ENCODE data around the gene DCHS1.

DCHS1 gene

GRCh38 chr11:6588018-6588417 is 67.6 kb downstream of the DCHS1 start:
- Histone ChIP-seq H3K27me3 (ENCODE audit: control insufficient read depth, insufficient read depth, low read length) (no peaks in the 10 kb centered on the region), H3K27ac (ENCODE audit: low read length) (no peak overlapping the region), H3K9me3 (ENCODE audit: control insufficient read depth, low read depth, low read length) (peaks cover 12% of the 10 kb centered on the region), H3K36me3 (ENCODE audit: control insufficient read depth, low read depth, low read length) (no peaks in the 10 kb centered on the region), H3K9ac (ENCODE audit: low read length) (no peak overlapping the region), H3K4me3 (ENCODE audit: low read length) (no peak overlapping the region), H3K4me1 (ENCODE audit: control insufficient read depth, low read depth, low read length) (no peaks in the 10 kb centered on the region)

- peaks cover 12% of the 10 kb centered on the region for H3K9me3 ChIP-seq (ENCODE audit: control insufficient read depth, low read depth, low read length)
- H3K27me3 ChIP-seq (ENCODE audit: control insufficient read depth, insufficient read depth, low read length): no peaks in the 10 kb centered on the region
- no peaks in the 10 kb centered on the region for H3K36me3 ChIP-seq (ENCODE audit: control insufficient read depth, low read depth, low read length)
- no peak overlapping the region for H3K9ac ChIP-seq (ENCODE audit: low read length)
- H3K4me3 ChIP-seq (ENCODE audit: low read length): no peak overlapping the region
- no peaks in the 10 kb centered on the region for H3K4me1 ChIP-seq (ENCODE audit: control insufficient read depth, low read depth, low read length)
- H3K27ac ChIP-seq (ENCODE audit: low read length): no peak overlapping the region
Measured at GRCh38 chr11:6587360-6587953, 68.2 kb downstream of the DCHS1 start.

DNA sequence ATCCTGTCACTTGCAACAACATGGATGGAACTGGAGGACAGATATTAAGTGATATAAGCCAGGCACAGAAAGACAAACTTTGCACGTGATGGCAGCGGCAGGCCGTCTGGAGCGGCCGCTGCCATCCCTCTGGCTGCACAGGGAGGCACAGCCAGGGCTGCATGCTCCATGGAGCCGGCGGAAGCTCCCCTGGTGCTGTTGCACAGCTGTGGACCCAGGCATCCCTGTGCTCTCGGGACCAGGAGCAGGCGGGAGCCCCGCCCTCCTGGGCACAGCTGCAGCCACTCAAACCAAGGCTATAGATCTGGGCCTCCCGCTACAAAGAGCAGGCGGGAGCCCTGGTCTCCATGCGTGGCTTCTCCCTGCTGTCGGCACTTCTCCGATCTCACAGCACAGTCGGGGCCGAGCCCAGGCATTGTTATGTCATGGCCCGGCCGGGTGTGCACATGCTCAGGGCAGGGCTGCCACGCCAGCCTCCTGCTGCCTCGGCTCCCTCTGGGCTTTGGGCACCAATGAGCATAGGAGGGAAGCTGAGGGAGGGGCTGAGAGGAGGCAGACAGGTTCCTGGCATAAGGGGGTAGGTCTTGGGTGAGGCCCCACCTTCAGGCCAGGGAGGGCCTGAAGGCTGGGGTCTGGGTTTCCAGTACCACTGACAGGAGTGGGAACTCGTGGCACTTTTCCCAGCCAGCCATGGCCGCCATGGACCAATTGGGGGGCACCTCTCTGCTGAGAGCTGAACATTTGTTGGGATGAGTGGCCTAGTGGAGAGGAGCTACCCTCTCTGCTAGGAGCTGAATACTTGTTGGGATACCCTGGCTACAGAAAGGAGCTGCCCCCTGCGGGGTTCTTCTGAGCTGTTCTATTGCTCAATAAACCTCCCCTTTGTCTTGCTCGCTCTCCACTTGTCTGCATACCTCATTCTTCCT is 68.9 kb downstream of the DCHS1 start:
- H3K4me3 ChIP-seq (ENCODE audit: low read length): no peak overlapping the region
- H3K9ac ChIP-seq (ENCODE audit: low read length): no peak overlapping the region
- H3K27me3 ChIP-seq (ENCODE audit: control insufficient read depth, insufficient read depth, low read length): no peaks in the 10 kb centered on the region
- no peaks in the 10 kb centered on the region for H3K4me1 ChIP-seq (ENCODE audit: control insufficient read depth, low read depth, low read length)
- H3K9me3 ChIP-seq (ENCODE audit: control insufficient read depth, low read depth, low read length): peaks cover 12% of the 10 kb centered on the region
- no peaks in the 10 kb centered on the region for H3K36me3 ChIP-seq (ENCODE audit: control insufficient read depth, low read depth, low read length)
- no peak overlapping the region for H3K27ac ChIP-seq (ENCODE audit: low read length)

DNA sequence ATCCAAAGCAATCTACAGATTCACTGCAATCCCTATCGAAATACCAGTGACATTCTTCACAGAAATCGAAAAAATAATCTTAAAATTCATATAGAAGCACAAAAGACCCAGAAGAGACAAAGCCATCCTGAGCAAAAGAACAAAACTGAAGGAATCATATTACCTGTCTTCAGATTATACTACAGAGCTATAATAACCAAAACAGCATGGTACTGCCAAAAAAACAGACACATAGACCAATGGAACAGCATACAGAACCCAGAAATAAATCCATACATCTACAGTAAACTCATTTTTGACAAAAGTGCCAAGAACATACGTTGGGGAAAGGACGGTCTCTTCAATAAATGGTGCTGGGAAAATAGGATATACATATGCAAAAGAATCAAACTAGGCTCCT is 71.1 kb downstream of the DCHS1 start:
- Histone ChIP-seq H3K9ac (ENCODE audit: low read length) (no peak overlapping the region), H3K4me1 (ENCODE audit: control insufficient read depth, low read depth, low read length) (no peaks in the 10 kb centered on the region), H3K36me3 (ENCODE audit: control insufficient read depth, low read depth, low read length) (no peaks in the 10 kb centered on the region), H3K9me3 (ENCODE audit: control insufficient read depth, low read depth, low read length) (peaks cover 12% of the 10 kb centered on the region), H3K27me3 (ENCODE audit: control insufficient read depth, insufficient read depth, low read length) (no peaks in the 10 kb centered on the region), H3K4me3 (ENCODE audit: low read length) (no peak overlapping the region), H3K27ac (ENCODE audit: low read length) (no peak overlapping the region)

- H3K9ac ChIP-seq (ENCODE audit: low read length): no peak overlapping the region
- no peaks in the 10 kb centered on the region for H3K4me1 ChIP-seq (ENCODE audit: control insufficient read depth, low read depth, low read length)
Measured at GRCh38 chr11:6583584-6583983, 72.0 kb downstream of the DCHS1 start.

DNA sequence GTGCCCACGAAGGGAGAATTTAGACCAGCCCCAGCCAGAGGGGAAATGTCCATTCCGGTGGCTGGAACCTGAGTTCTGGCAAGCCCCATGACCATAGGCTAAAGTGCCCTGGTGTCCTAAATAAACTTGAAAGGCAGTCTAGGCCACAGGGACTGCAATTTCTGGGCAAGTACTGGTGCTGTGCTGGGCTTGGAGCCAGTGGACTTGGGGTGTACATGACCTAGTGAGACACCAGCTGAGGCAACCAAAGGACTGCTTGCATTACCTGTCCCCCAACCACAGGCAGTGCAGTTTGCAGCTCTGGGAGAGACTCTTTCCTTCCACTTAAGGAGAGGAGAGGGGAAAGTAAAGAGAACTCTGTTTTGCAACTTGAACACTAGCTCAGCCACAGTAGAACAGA is 75.9 kb downstream of the DCHS1 start:
- Histone ChIP-seq H3K36me3 (ENCODE audit: control insufficient read depth, low read depth, low read length) (no peaks in the 10 kb centered on the region), H3K27ac (ENCODE audit: low read length) (no peak overlapping the region), H3K4me3 (ENCODE audit: low read length) (no peak overlapping the region), H3K9ac (ENCODE audit: low read length) (no peak overlapping the region), H3K27me3 (ENCODE audit: control insufficient read depth, insufficient read depth, low read length) (no peaks in the 10 kb centered on the region), H3K9me3 (ENCODE audit: control insufficient read depth, low read depth, low read length) (peaks cover 12% of the 10 kb centered on the region), H3K4me1 (ENCODE audit: control insufficient read depth, low read depth, low read length) (no peaks in the 10 kb centered on the region)

More at GRCh38 chr11:6583584-6583983, 72.0 kb downstream of the DCHS1 start:
- no peaks in the 10 kb centered on the region for H3K27me3 ChIP-seq (ENCODE audit: control insufficient read depth, insufficient read depth, low read length)
- H3K4me3 ChIP-seq (ENCODE audit: low read length): no peak overlapping the region
- no peak overlapping the region for H3K27ac ChIP-seq (ENCODE audit: low read length)
- H3K36me3 ChIP-seq (ENCODE audit: control insufficient read depth, low read depth, low read length): no peaks in the 10 kb centered on the region
- peaks cover 12% of the 10 kb centered on the region for H3K9me3 ChIP-seq (ENCODE audit: control insufficient read depth, low read depth, low read length)

GRCh38 chr11:6578134-6578533 is 77.5 kb downstream of the DCHS1 start:
- H3K9ac ChIP-seq (ENCODE audit: low read length): no peak overlapping the region
- no peak overlapping the region for H3K4me3 ChIP-seq (ENCODE audit: low read length)
- no peaks in the 10 kb centered on the region for H3K36me3 ChIP-seq (ENCODE audit: control insufficient read depth, low read depth, low read length)
- no peak overlapping the region for H3K27ac ChIP-seq (ENCODE audit: low read length)
- no peaks in the 10 kb centered on the region for H3K27me3 ChIP-seq (ENCODE audit: control insufficient read depth, insufficient read depth, low read length)
- no peaks in the 10 kb centered on the region for H3K4me1 ChIP-seq (ENCODE audit: control insufficient read depth, low read depth, low read length)
- no peaks in the 10 kb centered on the region for H3K9me3 ChIP-seq (ENCODE audit: control insufficient read depth, low read depth, low read length)

DNA sequence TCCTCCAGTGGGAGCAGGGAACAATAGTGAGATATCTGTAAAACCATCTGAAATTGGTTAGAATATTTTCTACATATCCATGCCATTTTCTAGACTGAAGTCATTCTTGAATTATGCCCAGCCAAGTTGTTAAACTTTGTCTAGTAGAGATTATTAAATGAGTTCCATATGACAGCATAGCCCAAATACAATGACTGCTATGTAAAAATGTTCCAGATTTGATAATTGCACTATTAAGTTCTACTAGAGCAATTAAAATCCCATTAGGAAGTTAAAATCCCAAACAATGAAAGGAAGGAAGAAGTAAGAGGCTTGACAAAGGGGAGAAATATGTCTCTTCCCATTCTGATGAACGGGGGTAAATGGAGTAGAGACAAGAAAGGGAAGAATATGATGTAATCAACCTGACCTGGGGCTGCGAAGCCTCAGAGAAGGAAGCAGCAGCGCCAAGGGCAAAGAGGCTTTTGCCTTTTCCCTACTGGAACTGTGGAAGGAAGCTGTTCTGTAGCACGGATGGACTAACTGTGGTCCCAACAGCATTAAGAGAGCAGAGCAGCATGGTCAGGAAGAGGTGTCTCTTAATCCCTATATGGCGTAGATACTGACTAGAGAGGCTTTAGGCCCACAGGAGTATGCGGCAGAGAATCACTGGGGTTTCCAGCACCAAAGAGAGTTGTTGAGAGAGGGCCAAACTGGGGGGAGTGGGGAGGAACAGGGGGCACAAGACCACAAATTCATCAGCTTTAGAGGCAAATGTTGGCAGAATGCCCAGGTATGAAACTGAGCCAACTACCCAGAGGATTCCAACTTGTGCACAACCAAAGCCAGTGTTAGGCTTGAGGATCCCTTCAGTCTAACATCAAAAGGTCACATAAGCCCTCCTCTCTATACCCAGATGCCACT is 78.9 kb downstream of the DCHS1 start:
- H3K36me3 ChIP-seq (ENCODE audit: control insufficient read depth, low read depth, low read length): no peaks in the 10 kb centered on the region
- H3K4me1 ChIP-seq (ENCODE audit: control insufficient read depth, low read depth, low read length): no peaks in the 10 kb centered on the region
- no peak overlapping the region for H3K27ac ChIP-seq (ENCODE audit: low read length)
- no peaks in the 10 kb centered on the region for H3K9me3 ChIP-seq (ENCODE audit: control insufficient read depth, low read depth, low read length)
- H3K4me3 ChIP-seq (ENCODE audit: low read length): no peak overlapping the region
- no peak overlapping the region for H3K9ac ChIP-seq (ENCODE audit: low read length)
- H3K27me3 ChIP-seq (ENCODE audit: control insufficient read depth, insufficient read depth, low read length): no peaks in the 10 kb centered on the region

- Histone ChIP-seq H3K27me3 (ENCODE audit: control insufficient read depth, insufficient read depth, low read length) (no peaks in the 10 kb centered on the region), H3K4me1 (ENCODE audit: control insufficient read depth, low read depth, low read length) (no peaks in the 10 kb centered on the region), H3K36me3 (ENCODE audit: control insufficient read depth, low read depth, low read length) (no peaks in the 10 kb centered on the region), H3K9me3 (ENCODE audit: control insufficient read depth, low read depth, low read length) (no peaks in the 10 kb centered on the region), H3K9ac (ENCODE audit: low read length) (no peak overlapping the region), H3K27ac (ENCODE audit: low read length) (no peak overlapping the region), H3K4me3 (ENCODE audit: low read length) (no peak overlapping the region)
Measured at GRCh38 chr11:6574816-6575715, 80.5 kb downstream of the DCHS1 start.

DNA sequence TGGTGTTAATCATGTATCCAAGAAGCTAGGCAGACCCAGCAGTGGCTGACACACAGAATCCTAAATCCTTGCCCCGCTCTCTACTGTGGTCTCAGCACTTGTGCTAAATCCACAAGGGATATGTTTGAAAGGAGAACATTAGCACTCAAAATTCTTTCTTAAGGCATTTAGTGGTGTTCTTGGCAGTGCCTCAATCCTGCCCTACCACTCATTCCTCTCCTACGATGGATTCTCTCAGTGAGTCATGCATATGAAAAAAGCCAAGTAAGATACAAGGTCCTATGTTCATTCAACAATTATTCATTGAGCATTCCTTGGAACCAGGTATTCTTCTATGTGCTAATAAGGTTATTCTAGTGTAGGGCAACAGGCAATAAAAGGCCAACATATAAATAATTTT is 83.4 kb downstream of the DCHS1 start:
- no peaks in the 10 kb centered on the region for H3K9me3 ChIP-seq (ENCODE audit: control insufficient read depth, low read depth, low read length)
- no peaks in the 10 kb centered on the region for H3K36me3 ChIP-seq (ENCODE audit: control insufficient read depth, low read depth, low read length)
- H3K27ac ChIP-seq (ENCODE audit: low read length): no peak overlapping the region
- H3K4me3 ChIP-seq (ENCODE audit: low read length): no peak overlapping the region
- no peak overlapping the region for H3K9ac ChIP-seq (ENCODE audit: low read length)
- H3K4me1 ChIP-seq (ENCODE audit: control insufficient read depth, low read depth, low read length): no peaks in the 10 kb centered on the region
- no peaks in the 10 kb centered on the region for H3K27me3 ChIP-seq (ENCODE audit: control insufficient read depth, insufficient read depth, low read length)

Measured in iPS-18a (cell line).